Ascending aorta (tissue), 2 donors: ENCODE measurements around the gene CGB7. TPM values are rescaled to one million over a fixed set of nuclear protein-coding genes. Genes with fewer than 3 reads are reported as not detected.
A peak's percentile ranks its signal among the peaks of the same experiment; 100 is the strongest.

Experiments used
- DNase-seq, 2 donors: peaks; one replicate each; pipeline ENCODE4 v3.0.0-alpha.2; 2019; ENCODE audit warnings: low spot score in 2 of 2
- H3K27ac ChIP-seq, 2 donors: fragments of 200-600 bp; sonication (generic); one replicate each; pipeline ENCODE4 v1.5.1; 2016 to 2017; ENCODE audit warnings: mild to moderate bottlenecking in 1 of 2
- H3K27me3 ChIP-seq: fragments of 200-600 bp; sonication (generic); one replicate; pipeline ENCODE4 v1.5.1; 2017
- H3K36me3 ChIP-seq, 2 donors: fragments of 200-600 bp; sonication (generic); one replicate each; pipeline ENCODE4 v1.5.1; 2016
- H3K4me1 ChIP-seq, 2 donors: fragments of 200-600 bp; sonication (generic); one replicate each; pipeline ENCODE4 v1.5.1; 2016 to 2017; ENCODE audit warnings: mild to moderate bottlenecking in 1 of 2
- H3K4me3 ChIP-seq, 2 donors: fragments of 200-600 bp; sonication (generic); one replicate each; pipeline ENCODE4 v1.5.1; 2016 to 2017; ENCODE audit warnings: mild to moderate bottlenecking in 1 of 2
- H3K9me3 ChIP-seq, 2 donors: fragments of 200-600 bp; sonication (generic); one replicate each; pipeline ENCODE4 v1.5.1; 2016
- intact Hi-C: fragments of 100-400 bp; cut with DNase I; formaldehyde crosslinking; loops from one replicate; pipeline ENCODE4 v1.15.1; 2023
- total RNA-seq: library from RNA; depleted of rRNA; stranded (reverse); fragments of >200 nt; gene quantifications from one replicate; pipeline ENCODE4 v1.1.0, GENCODE V29; 2016
- TF ChIP-seq, protein P1 (sequence below), 3 experiments: fragments of 200-600 bp in 2 of 3; fragments of 450-650 bp in 1 of 3; sonication (generic) in 2 of 3; IDR thresholded peaks; one replicate each; pipeline ENCODE4 v1.5.1; 2016 to 2019; ENCODE audit warnings: antibody characterized with exemption in 3 of 3, mild to moderate bottlenecking in 1 of 3, moderate library complexity in 1 of 3

CGB7 gene
- total RNA-seq, 1 donor from 2014 or later = 10.2 TPM

DNA sequence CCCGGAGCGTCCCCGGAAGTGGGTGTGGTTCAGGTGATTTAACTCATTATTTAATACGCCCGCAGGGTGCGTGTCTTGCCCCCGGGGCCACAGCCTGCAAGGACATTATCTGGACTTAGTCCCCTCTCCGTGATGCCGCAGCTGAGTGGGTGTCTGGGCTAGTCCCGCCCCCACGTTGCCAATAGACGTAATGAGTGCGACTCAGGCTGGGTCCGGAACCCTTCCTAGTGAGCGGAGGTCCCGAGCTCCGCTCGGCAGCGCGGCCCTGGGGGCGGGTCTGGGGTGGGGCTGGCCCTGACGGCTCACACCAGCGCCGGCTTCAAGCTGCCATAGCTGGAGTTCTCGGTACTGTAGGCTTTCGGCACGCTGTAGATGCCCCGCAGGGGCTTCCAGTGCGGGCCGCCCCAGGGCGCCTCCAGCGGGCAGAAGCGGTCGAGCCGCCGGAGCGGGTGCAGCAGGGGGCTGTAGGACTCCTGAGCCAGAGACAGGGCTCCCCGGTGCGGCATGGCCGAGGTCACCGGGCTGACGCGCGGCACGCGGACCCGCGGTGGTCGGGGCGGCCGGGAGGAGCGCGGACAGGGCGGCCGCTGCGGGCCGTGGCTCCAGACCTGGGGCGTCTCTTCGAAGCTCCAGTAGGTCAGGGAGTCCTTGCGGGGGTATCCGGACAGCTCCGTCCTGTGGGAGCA, 39.7 kb downstream of the CGB7 start:
- TF ChIP-seq, protein P1, sequence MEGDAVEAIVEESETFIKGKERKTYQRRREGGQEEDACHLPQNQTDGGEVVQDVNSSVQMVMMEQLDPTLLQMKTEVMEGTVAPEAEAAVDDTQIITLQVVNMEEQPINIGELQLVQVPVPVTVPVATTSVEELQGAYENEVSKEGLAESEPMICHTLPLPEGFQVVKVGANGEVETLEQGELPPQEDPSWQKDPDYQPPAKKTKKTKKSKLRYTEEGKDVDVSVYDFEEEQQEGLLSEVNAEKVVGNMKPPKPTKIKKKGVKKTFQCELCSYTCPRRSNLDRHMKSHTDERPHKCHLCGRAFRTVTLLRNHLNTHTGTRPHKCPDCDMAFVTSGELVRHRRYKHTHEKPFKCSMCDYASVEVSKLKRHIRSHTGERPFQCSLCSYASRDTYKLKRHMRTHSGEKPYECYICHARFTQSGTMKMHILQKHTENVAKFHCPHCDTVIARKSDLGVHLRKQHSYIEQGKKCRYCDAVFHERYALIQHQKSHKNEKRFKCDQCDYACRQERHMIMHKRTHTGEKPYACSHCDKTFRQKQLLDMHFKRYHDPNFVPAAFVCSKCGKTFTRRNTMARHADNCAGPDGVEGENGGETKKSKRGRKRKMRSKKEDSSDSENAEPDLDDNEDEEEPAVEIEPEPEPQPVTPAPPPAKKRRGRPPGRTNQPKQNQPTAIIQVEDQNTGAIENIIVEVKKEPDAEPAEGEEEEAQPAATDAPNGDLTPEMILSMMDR (IDR thresholded peaks at IDR 0.05) = peak; percentile 34 to 56 (median 39)
- Histone ChIP-seq H3K4me3 (peak overlapping the region; percentile 56 to 65), H3K36me3 (peaks cover 13 to 24% of the 10 kb centered on the region in 2 donors), H3K27me3 (peaks cover 9% of the 10 kb centered on the region), H3K9me3 (no peaks in the 10 kb centered on the region), H3K4me1 (peaks cover 8 to 18% of the 10 kb centered on the region in 2 donors), H3K27ac (no peak overlapping the region)
- DNase-seq = peak in 1 of 2 donors; percentile 77
- intact Hi-C loops = no loop called here

DNA sequence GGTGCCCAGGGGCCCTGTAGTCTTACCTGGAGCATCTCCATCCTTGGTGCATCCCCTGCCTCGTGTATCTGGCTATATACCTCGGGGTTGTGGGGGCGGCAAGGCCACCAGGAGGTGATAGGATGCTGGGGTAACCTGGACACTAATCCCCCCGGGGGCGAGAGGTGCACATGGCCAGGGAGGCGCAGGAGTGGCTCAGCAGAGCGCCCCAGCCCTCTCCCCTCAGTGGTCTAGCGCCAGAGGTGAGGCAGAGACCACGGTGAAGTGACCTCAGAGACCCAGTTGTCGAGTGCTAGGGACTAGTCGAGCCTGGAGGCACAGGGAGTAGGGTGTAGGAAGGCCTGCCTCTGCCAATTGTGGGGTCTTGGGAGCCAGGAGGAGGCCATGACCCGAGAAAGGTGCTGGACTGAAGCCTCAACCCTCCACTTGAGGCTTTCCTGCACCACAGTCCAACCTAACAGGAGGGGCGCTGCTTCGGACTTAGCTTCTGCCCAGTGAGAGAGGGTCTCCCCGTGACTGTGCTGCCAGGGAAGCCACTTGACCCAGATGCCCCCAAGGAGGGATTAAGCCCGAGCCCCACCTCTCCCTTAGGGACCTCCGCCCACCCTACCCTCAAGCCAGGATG, 40.4 kb downstream of the CGB7 start, which contains the start of gene LHB:
LHB (minus strand) TSS at position 51 of the 625 bp plus-strand sequence; CDS start at position 41, 10 bp downstream.
- TF ChIP-seq, protein P1 (IDR thresholded peaks at IDR 0.05) = no peak
- Histone ChIP-seq H3K27ac (no peak within 1 kb of the TSS), H3K27me3 (peaks cover 9% of the 10 kb centered on the region), H3K9me3 (no peaks in the 10 kb centered on the region), H3K4me3 (peak within 1 kb of the TSS; percentile 56 to 65), H3K4me1 (peaks cover 8 to 18% of the 10 kb centered on the region in 2 donors), H3K36me3 (peaks cover 17 to 26% of the 10 kb centered on the region in 2 donors)
- intact Hi-C loops = no loop called here
- no peak for DNase-seq

DNA sequence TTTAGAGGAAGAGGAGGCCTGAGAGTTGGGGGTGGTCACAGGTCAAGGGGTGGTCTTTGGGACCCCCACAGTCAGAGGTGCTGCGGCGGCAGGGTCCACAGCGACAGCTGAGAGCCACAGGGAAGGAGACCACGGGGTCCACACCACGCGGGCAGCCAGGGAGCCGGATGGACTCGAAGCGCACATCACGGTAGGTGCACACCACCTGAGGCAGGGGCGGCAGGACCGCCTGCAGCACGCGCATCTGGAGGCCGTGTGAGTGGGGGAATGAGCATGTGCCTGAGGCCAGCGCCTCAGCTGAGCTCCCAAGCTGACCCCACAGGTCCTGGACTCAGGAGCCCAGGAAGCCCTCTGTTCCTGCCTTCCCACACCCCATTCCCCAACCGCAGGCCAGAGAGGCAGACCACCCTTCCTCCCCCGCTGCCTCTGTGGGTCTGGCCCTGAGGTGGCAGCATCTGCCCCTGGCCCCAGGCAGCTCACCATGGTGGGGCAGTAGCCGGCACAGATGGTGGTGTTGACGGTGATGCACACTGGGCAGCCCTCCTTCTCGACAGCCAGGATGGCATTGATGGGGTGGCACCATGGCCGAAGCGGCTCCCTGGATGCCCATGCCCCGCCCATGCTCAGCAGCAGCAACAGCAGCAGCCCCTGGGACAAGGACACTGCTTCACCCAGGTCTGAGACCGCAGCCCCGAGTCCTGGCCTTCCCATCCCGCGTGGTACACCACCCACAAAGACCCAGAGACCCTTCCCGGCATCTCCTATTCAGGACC, 41.3 kb downstream of the CGB7 start:
- TF ChIP-seq, protein P1 (IDR thresholded peaks at IDR 0.05) = no peak

DNA sequence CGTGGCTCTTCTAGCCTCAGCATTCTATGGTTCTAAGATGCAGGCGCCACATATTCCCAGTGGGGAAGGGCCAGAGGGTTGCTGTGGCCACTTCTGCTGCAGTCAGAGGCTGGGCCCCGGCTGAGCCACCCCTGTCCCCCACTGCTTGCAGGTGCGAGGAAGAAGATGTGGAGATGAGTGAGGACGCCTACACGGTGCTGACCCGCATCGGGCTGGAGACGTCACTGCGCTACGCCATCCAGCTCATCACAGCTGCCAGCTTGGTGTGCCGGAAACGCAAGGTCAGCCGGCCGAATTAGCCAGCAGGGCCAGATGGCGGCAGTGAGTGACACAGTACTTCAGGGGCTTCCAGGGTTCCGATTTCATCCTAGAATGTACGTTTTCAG, 42.7 kb downstream of the CGB7 start:
- Histone ChIP-seq H3K36me3 (peaks cover 36 to 49% of the 10 kb centered on the region in 2 donors), H3K9me3 (no peaks in the 10 kb centered on the region), H3K4me3 (no peak overlapping the region), H3K4me1 (peaks cover 8 to 18% of the 10 kb centered on the region in 2 donors), H3K27me3 (peaks cover 9% of the 10 kb centered on the region), H3K27ac (no peak overlapping the region)
- TF ChIP-seq, protein P1 (IDR thresholded peaks at IDR 0.05) = no peak
- DNase-seq = no peak
- intact Hi-C loops = no loop called here

More for the DNA sequence above, 41.3 kb downstream of the CGB7 start:
- no peaks in the 10 kb centered on the region for H3K9me3 ChIP-seq
- H3K27ac ChIP-seq = no peak overlapping the region
- no peak for DNase-seq
- intact Hi-C loops = no loop called here
- H3K4me1 ChIP-seq = peaks cover 8 to 18% of the 10 kb centered on the region in 2 donors
- no peak overlapping the region for H3K4me3 ChIP-seq
- H3K27me3 ChIP-seq = peaks cover 9% of the 10 kb centered on the region
- H3K36me3 ChIP-seq = peaks cover 25 to 35% of the 10 kb centered on the region in 2 donors

DNA sequence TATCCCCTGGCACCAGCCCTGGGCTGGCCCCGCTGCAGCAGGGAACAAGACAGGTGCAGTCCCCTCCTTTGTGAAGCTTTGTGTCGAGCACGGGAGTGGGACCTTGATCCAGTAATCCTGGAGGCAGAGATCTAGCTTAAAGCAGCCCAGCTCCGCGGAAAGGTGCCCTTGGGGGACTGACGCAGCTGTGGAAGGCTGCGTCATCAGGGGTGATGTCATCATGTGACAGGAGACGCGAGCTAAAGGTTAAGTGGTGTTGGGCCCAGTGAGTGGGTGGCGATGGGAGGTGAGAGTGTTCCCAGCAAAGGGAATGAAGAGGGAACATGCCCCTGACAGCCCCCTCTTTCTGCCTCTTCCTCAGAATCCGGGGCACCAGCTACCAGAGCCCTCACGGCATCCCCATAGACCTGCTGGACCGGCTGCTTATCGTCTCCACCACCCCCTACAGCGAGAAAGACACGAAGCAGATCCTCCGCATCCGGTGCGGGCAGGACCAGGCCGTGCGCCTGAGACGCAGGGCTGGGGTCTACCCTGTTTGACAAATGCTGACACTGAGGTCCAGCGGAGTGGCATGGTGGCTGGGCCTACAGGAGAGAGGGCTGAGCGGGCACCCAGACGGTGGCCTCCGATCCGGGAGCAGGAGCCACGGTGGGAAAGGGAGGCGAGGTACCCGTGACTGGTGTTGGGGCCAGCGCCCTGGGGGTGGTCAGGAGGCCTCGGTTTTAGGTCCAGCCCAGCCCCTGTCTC, 43.3 kb downstream of the CGB7 start:
- Histone ChIP-seq H3K36me3 (peaks cover 39 to 54% of the 10 kb centered on the region in 2 donors), H3K9me3 (no peaks in the 10 kb centered on the region), H3K27me3 (peaks cover 5% of the 10 kb centered on the region), H3K4me3 (no peak overlapping the region), H3K27ac (no peak overlapping the region), H3K4me1 (peaks cover 4 to 16% of the 10 kb centered on the region in 2 donors)
- DNase-seq = no peak
- intact Hi-C loops = no loop called here
- TF ChIP-seq, protein P1 (IDR thresholded peaks at IDR 0.05) = no peak
